ENCODE data around the gene WDPCP. TPM values are rescaled to one million over a fixed set of nuclear protein-coding genes. Genes with fewer than 3 reads are reported as not detected.
"Not testable (repeated sequence)": the region's sequence is repeated elsewhere in the genome, so short reads cannot be mapped to it uniquely, and the experiment has no call there.

The WDPCP gene
- total RNA-seq, 1 donor from 2014 or later = 14.1 TPM

- no peaks in the 10 kb centered on the region for H3K27me3 Mint-ChIP-seq
- no peaks in the 10 kb centered on the region for H3K9me3 Mint-ChIP-seq (ENCODE audit: low read depth)
- no peak overlapping the region for H3K4me3 Mint-ChIP-seq (ENCODE audit: low read depth)
- H3K36me3 Mint-ChIP-seq (ENCODE audit: insufficient read depth) = no peaks in the 10 kb centered on the region
- peak; percentile 90 for TF ChIP-seq CTCF (IDR thresholded peaks at IDR 0.05; ENCODE audit: unreplicated experiment)
- DNase-seq (ENCODE audit: low spot score, unreplicated experiment) = no peak
- H3K27ac Mint-ChIP-seq = no peak overlapping the region
- peaks cover 7% of the 10 kb centered on the region for H3K4me1 Mint-ChIP-seq (ENCODE audit: low read depth)
Observed at GRCh38 chr2:63488118-63488713, 100.1 kb downstream of the WDPCP start.

GRCh38 chr2:63486861-63487290 is 101.4 kb downstream of the WDPCP start:
- no peak for DNase-seq (ENCODE audit: low spot score, unreplicated experiment)
- no peaks in the 10 kb centered on the region for H3K9me3 Mint-ChIP-seq (ENCODE audit: low read depth)
- peaks cover 7% of the 10 kb centered on the region for H3K4me1 Mint-ChIP-seq (ENCODE audit: low read depth)
- no peaks in the 10 kb centered on the region for H3K36me3 Mint-ChIP-seq (ENCODE audit: insufficient read depth)
- no peak for TF ChIP-seq CTCF (IDR thresholded peaks at IDR 0.05; ENCODE audit: unreplicated experiment)
- H3K4me3 Mint-ChIP-seq (ENCODE audit: low read depth) = no peak overlapping the region
- no peak overlapping the region for H3K27ac Mint-ChIP-seq
- no peaks in the 10 kb centered on the region for H3K27me3 Mint-ChIP-seq

GRCh38 chr2:63484901-63485300 is 103.4 kb downstream of the WDPCP start:
- Mint-ChIP-seq H3K4me1 (ENCODE audit: low read depth) (peaks cover 7% of the 10 kb centered on the region), H3K9me3 (ENCODE audit: low read depth) (peaks cover 9% of the 10 kb centered on the region), H3K27ac (no peak overlapping the region), H3K27me3 (no peaks in the 10 kb centered on the region), H3K36me3 (ENCODE audit: insufficient read depth) (peaks cover 3% of the 10 kb centered on the region), H3K4me3 (ENCODE audit: low read depth) (no peak overlapping the region)
- TF ChIP-seq CTCF (IDR thresholded peaks at IDR 0.05; ENCODE audit: unreplicated experiment) = no peak
- no peak for DNase-seq (ENCODE audit: low spot score, unreplicated experiment)

- TF ChIP-seq CTCF (IDR thresholded peaks at IDR 0.05; ENCODE audit: unreplicated experiment) = no peak
- H3K9me3 Mint-ChIP-seq (ENCODE audit: low read depth) = peaks cover 9% of the 10 kb centered on the region
- DNase-seq (ENCODE audit: low spot score, unreplicated experiment) = no peak
- H3K4me1 Mint-ChIP-seq (ENCODE audit: low read depth) = peaks cover 7% of the 10 kb centered on the region
- H3K36me3 Mint-ChIP-seq (ENCODE audit: insufficient read depth) = peaks cover 3% of the 10 kb centered on the region
- H3K4me3 Mint-ChIP-seq (ENCODE audit: low read depth) = no peak overlapping the region
- H3K27ac Mint-ChIP-seq = peak overlapping the region; percentile 18
- H3K27me3 Mint-ChIP-seq = no peaks in the 10 kb centered on the region
Observed at GRCh38 chr2:63484481-63484880, 103.8 kb downstream of the WDPCP start.

GRCh38 chr2:63477686-63478085 is 110.6 kb downstream of the WDPCP start:
- no peaks in the 10 kb centered on the region for H3K4me1 Mint-ChIP-seq (ENCODE audit: low read depth)
- no peak for DNase-seq (ENCODE audit: low spot score, unreplicated experiment)
- H3K27me3 Mint-ChIP-seq = no peaks in the 10 kb centered on the region
- TF ChIP-seq CTCF (IDR thresholded peaks at IDR 0.05; ENCODE audit: unreplicated experiment) = no peak
- H3K9me3 Mint-ChIP-seq (ENCODE audit: low read depth) = peaks cover 9% of the 10 kb centered on the region
- no peak overlapping the region for H3K27ac Mint-ChIP-seq
- no peak overlapping the region for H3K4me3 Mint-ChIP-seq (ENCODE audit: low read depth)
- H3K36me3 Mint-ChIP-seq (ENCODE audit: insufficient read depth) = peaks cover 3% of the 10 kb centered on the region

- H3K36me3 Mint-ChIP-seq (ENCODE audit: insufficient read depth); DNase-seq (ENCODE audit: low spot score, unreplicated experiment); H3K4me3 Mint-ChIP-seq (ENCODE audit: low read depth); H3K27me3 Mint-ChIP-seq; H3K4me1 Mint-ChIP-seq (ENCODE audit: low read depth); H3K27ac Mint-ChIP-seq: not testable (repeated sequence)
- peaks cover 14% of the 10 kb centered on the region for H3K9me3 Mint-ChIP-seq (ENCODE audit: low read depth)
Observed at GRCh38 chr2:63469313-63469712, 119.0 kb downstream of the WDPCP start.
